Mesenchymal stem cell (in vitro differentiated cells and primary cell): ENCODE data around the gene DGCR6L.
"Not testable (repeated sequence)": the region's sequence is repeated elsewhere in the genome, so short reads cannot be mapped to it uniquely, and the experiment has no call there.

Experiments used
- DNase-seq: peaks from one replicate; pipeline ENCODE4 v3.0.0-alpha.2; 2013
- H2AFZ ChIP-seq: one replicate; pipeline ENCODE4 v1.6.1; 2013; ENCODE audit warnings: low read depth, mild to moderate bottlenecking, control low read depth, inconsistent platforms, low read length, moderate library complexity
- H2AK5ac ChIP-seq: 2 replicates; pipeline ENCODE4 v1.6.1; 2013; ENCODE audit warnings: low read length, moderate library complexity, mild to moderate bottlenecking, inconsistent platforms; ENCODE audit not compliant: severe bottlenecking
- H2BK120ac ChIP-seq: one replicate; pipeline ENCODE4 v1.6.1; 2013; ENCODE audit warnings: low read depth, mild to moderate bottlenecking, inconsistent platforms, low read length, moderate library complexity
- H2BK12ac ChIP-seq, 2 experiments: one replicate each; pipeline ENCODE4 v1.6.1; 2013; ENCODE audit warnings: inconsistent platforms in 2 of 2, low read length in 2 of 2, mild to moderate bottlenecking in 2 of 2, moderate library complexity in 2 of 2, control low read depth in 1 of 2
- H2BK15ac ChIP-seq: one replicate; pipeline ENCODE4 v1.6.1; 2013; ENCODE audit warnings: mild to moderate bottlenecking, low read depth, inconsistent platforms; ENCODE audit not compliant: poor library complexity, severe bottlenecking
- H2BK5ac ChIP-seq: 2 replicates; pipeline ENCODE4 v1.6.1; 2013; ENCODE audit warnings: low read depth, mild to moderate bottlenecking, low read length, control low read depth, inconsistent platforms; ENCODE audit not compliant: poor library complexity, severe bottlenecking
- H3K14ac ChIP-seq, 2 experiments: one replicate each; pipeline ENCODE4 v1.6.1; 2013; ENCODE audit warnings: inconsistent platforms in 2 of 2, low read length in 2 of 2, control low read depth in 1 of 2, mild to moderate bottlenecking in 1 of 2, moderate library complexity in 1 of 2
- H3K18ac ChIP-seq, 2 experiments: one replicate each; pipeline ENCODE4 v1.6.1; 2013; ENCODE audit warnings: inconsistent platforms in 2 of 2, low read length in 2 of 2, control low read depth in 1 of 2, low read depth in 1 of 2, mild to moderate bottlenecking in 1 of 2
- H3K23ac ChIP-seq, 2 experiments: one replicate each; pipeline ENCODE4 v1.6.1; 2013; ENCODE audit warnings: inconsistent platforms in 2 of 2, low read length in 2 of 2, mild to moderate bottlenecking in 2 of 2, moderate library complexity in 2 of 2, control low read depth in 1 of 2
- H3K27ac ChIP-seq: 2 replicates; pipeline ENCODE4 v1.5.1; 2013; ENCODE audit warnings: mild to moderate bottlenecking, moderate library complexity, low read length, control low read depth, inconsistent platforms; ENCODE audit not compliant: poor library complexity, severe bottlenecking
- H3K27me3 ChIP-seq, 2 experiments: 2 replicates each; pipeline versions ENCODE4 v1.6.1 to v1.7.0; 2013; ENCODE audit warnings: low read length in 2 of 2, mild to moderate bottlenecking in 2 of 2, moderate library complexity in 2 of 2, control low read depth in 1 of 2, inconsistent platforms in 1 of 2; ENCODE audit not compliant: control insufficient read depth in 1 of 2, insufficient read depth in 1 of 2
- H3K36me3 ChIP-seq, 2 experiments: 2 replicates each; pipeline versions ENCODE4 v1.6.1 to v1.7.0; 2013; ENCODE audit warnings: low read length in 2 of 2, control low read depth in 1 of 2, inconsistent platforms in 1 of 2, low read depth in 1 of 2, mild to moderate bottlenecking in 1 of 2; ENCODE audit not compliant: insufficient read depth in 2 of 2, control insufficient read depth in 1 of 2
- H3K4ac ChIP-seq, 2 experiments: one replicate each; pipeline ENCODE4 v1.6.1; 2013; ENCODE audit warnings: inconsistent platforms in 2 of 2, low read length in 2 of 2, mild to moderate bottlenecking in 2 of 2, moderate library complexity in 2 of 2, control low read depth in 1 of 2, low read depth in 1 of 2
- H3K4me1 ChIP-seq: 2 replicates; pipeline ENCODE4 v1.6.1; 2013; ENCODE audit warnings: low read depth, low read length, control low read depth; ENCODE audit not compliant: control insufficient read depth, insufficient read depth
- H3K4me2 ChIP-seq: 2 replicates; pipeline ENCODE4 v1.6.1; 2013; ENCODE audit warnings: low read length, mild to moderate bottlenecking, inconsistent platforms; ENCODE audit not compliant: poor library complexity, severe bottlenecking
- H3K4me3 ChIP-seq, 2 experiments: 2 replicates each; pipeline versions ENCODE4 v1.5.1 to v1.7.0; 2013; ENCODE audit warnings: low read length in 2 of 2, mild to moderate bottlenecking in 2 of 2, control low read depth in 1 of 2, low read depth in 1 of 2; ENCODE audit not compliant: insufficient read depth in 1 of 2
- H3K79me1 ChIP-seq: replicated peaks from 2 replicates; pipeline ENCODE4 v1.6.1; 2013; ENCODE audit warnings: mild to moderate bottlenecking, control low read depth, low read length, inconsistent platforms; ENCODE audit not compliant: poor library complexity, severe bottlenecking
- H3K9ac ChIP-seq: 2 replicates; pipeline ENCODE4 v1.7.0; 2013; ENCODE audit warnings: mild to moderate bottlenecking, low read length, moderate library complexity
- H3K9me3 ChIP-seq: 2 replicates; pipeline ENCODE4 v1.7.0; 2013; ENCODE audit warnings: mild to moderate bottlenecking, low read length; ENCODE audit not compliant: control insufficient read depth
- H4K8ac ChIP-seq: one replicate; pipeline ENCODE4 v1.6.1; 2013; ENCODE audit warnings: inconsistent platforms, mild to moderate bottlenecking, low read length, moderate library complexity
- H4K91ac ChIP-seq: one replicate; pipeline ENCODE4 v1.6.1; 2013; ENCODE audit warnings: mild to moderate bottlenecking, low read length, inconsistent platforms
- WGBS: methylation state at CpG from one replicate; pipeline ENCODE4 v1.1.7; 2013; ENCODE audit warnings: mixed read lengths; 5-methylcytosine and 5-hydroxymethylcytosine counted together

Gene DGCR6L

DNA sequence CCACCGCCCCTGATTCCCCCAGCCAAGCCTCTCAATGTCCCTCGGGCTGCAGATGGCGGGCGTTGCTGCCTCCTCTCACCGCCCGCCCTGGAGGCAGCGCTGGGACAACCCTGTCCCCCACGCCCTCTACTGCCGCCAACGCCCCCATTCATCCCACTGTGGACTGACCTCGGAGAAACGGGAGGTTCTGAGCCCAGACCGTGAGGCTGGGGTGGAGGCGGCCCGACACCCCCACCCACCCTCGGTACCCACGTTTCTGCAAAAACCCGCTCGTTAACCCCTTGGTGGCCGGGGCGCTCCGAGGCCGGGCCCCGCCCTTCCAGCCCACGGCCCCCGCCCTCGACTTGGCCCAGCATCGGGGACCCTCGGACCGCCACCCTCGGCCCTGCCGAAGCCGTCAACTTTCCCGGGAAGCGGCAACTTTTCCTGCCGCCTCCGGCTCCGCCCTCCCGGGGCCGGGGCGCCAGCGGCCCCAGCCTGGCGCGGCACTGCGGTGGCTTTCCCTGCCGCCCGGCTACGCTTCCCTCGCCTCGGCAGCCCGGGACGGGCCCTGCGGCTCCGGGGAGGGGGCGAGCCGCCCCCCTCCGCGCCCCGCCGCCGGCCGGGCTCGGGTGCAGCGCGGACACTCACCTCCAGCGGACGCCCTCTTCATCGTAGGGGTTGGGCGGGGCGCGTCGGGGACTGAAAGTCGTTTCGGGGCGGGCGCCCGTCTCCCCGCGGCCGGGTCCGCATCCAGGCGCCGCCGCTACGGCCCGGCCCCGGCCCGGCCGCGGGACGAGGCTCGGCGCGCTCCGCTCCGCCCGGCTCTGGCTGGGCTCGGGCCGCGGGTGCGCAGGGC, 52.2 kb downstream of the DGCR6L start:
- Histone ChIP-seq H2AK5ac (no peak overlapping the region), H3K18ac (no peak overlapping the region), H3K14ac (no peak overlapping the region), H3K36me3 (no peaks in the 10 kb centered on the region), H2BK120ac (no peak overlapping the region), H3K79me1 (no peaks in the 10 kb centered on the region), H3K4ac (no peak overlapping the region), H2BK12ac (no peak overlapping the region), H2BK5ac (no peak overlapping the region), H4K8ac (no peak overlapping the region), H3K9ac (no peak overlapping the region), H3K4me3 (peak overlapping the region in 1 of 2 experiments; percentile 50), H3K23ac (no peak overlapping the region), H3K4me1 (peaks cover 35% of the 10 kb centered on the region), H3K27ac (no peak overlapping the region), H3K4me2 (peak overlapping the region; percentile 97), H2AFZ (no peak overlapping the region), H2BK15ac (no peak overlapping the region), H4K91ac (no peak overlapping the region), H3K9me3 (no peaks in the 10 kb centered on the region), H3K27me3 (peaks cover 0 to 24% of the 10 kb centered on the region in 2 experiments)
- WGBS, result 1% methylated on average over 63 of the region's 101 CpGs
- DNase-seq, result no peak

DNA sequence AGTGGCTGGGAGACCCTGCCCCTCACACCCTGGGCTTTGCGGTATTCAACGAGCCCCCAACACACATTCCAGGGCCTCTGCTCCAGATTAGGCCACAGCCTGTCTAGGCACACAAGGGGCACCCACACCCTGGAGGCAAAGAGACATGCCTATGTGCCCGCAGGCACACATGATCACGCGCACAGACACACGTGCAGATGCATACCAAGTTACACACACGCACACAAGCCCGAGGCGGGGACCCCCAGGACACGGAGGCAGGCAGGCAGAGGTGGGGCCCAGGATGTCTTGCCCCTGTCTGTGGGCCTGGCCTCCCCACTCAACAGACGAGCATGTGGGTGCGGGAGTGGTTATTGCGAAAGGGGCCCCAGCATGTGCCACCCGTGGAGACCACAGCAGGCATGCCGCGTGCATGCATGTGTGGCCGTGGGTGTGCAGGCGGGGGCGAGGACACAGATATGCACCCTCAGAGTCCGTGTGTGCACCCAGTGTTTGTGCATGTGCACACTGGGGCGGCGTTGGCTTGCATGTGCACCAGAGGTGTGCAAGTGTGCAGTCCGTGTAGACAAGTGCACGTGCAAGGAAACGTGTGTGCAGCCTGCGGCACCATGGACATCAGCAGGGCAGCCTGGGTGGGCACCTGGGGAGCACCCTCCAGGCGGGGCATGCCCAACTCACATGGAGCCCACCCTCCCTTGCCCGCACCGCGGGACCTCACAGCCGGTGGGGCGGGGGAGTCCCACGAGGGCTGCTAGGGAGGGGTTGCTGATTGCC, 53.0 kb downstream of the DGCR6L start:
- 74% methylated on average over 33 of the region's 33 CpGs for WGBS
- H2AFZ ChIP-seq, H4K91ac ChIP-seq, H3K27ac ChIP-seq, H2BK15ac ChIP-seq, H3K23ac ChIP-seq, H3K36me3 ChIP-seq, H3K79me1 ChIP-seq, DNase-seq, H3K9ac ChIP-seq, H3K9me3 ChIP-seq, H3K4me3 ChIP-seq, H3K18ac ChIP-seq, H3K4ac ChIP-seq, H3K14ac ChIP-seq, H2BK12ac ChIP-seq, H2BK120ac ChIP-seq, H2AK5ac ChIP-seq, H2BK5ac ChIP-seq: not testable (repeated sequence)
- Histone ChIP-seq H3K4me1 (peaks cover 37% of the 10 kb centered on the region), H3K27me3 (peaks cover 0 to 24% of the 10 kb centered on the region in 2 experiments), H3K4me2 (peak overlapping the region; percentile 97), H4K8ac (peak overlapping the region; percentile 17)

DNA sequence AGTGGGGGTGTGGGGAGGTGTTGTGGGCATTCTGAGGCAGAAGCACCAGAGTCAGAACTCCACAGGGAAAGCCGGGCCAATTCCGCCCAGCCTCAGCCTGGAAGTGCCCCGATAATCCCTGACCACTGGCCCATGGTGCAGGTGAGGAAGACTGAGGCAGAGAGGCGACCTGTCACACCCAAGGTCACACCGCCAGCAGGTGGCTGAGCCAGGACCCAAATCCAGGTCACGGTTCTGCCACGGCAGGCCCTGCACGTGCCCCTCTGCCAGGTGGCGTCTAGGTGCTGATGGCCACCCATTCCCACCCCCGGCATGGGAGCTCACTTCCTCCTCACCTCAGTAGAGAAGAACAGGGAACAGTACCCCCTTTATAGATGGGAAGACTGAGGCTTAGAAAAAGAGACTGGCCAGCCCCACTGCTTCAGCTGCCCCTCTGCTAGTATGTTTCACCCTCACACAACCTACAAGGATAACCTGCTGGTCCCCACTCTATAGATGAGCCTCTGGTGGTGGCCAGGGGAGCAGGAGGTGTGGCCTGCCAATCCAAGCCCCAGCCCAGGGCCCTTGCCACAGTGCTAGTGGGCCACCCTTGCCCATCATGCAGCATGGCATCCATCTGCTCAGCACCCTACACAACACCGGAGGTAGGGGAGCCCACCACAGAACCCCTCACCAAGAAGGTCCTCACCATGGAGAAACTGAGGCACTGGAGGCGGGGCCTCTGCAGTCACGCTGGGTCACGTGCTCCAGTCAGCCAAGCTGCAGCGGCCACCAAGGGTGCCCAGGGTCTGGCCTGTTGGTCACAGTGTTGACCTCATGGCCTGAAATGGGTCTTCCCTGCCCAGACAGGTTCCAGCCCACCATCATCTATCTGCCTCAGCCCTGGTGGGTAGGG, 53.8 kb downstream of the DGCR6L start:
- not testable (repeated sequence) for H4K91ac ChIP-seq, H3K18ac ChIP-seq, H2BK12ac ChIP-seq, H3K9ac ChIP-seq, H2BK120ac ChIP-seq, H2BK5ac ChIP-seq, H3K36me3 ChIP-seq, H3K4ac ChIP-seq, H3K27ac ChIP-seq, H3K14ac ChIP-seq, H3K79me1 ChIP-seq, H3K4me3 ChIP-seq, H3K4me2 ChIP-seq, DNase-seq, H4K8ac ChIP-seq, H3K9me3 ChIP-seq, H2BK15ac ChIP-seq, H3K23ac ChIP-seq, H2AFZ ChIP-seq, H2AK5ac ChIP-seq
- WGBS, result 90% methylated on average over 6 of the region's 15 CpGs
- H3K27me3 ChIP-seq, result peaks cover 0 to 22% of the 10 kb centered on the region in 2 experiments
- H3K4me1 ChIP-seq, result peaks cover 37% of the 10 kb centered on the region
